H1 (cell line): ENCODE data around the gene DCP1B. TPM values are rescaled to one million over a fixed set of nuclear protein-coding genes. Genes with fewer than 3 reads are reported as not detected.

Experiments
- CTCF ChIA-PET: fragments of 300-600 bp; sonication (Branson Sonifier 250); formaldehyde crosslinking; loops from one replicate; lab custom pipeline; 2021; ENCODE audit not compliant: partially characterized antibody; lab: Charles Lee
- POLR2A ChIA-PET: fragments of 300-600 bp; sonication (Branson Sonifier 250); formaldehyde crosslinking; loops from one replicate; lab custom pipeline; 2021; ENCODE audit warnings: inconsistent platforms; ENCODE audit not compliant: partially characterized antibody; lab: Charles Lee
- DNase-seq, 2 experiments: peaks; one replicate each; pipeline versions ENCODE4 v3.0.0 to v3.0.0-alpha.2; 2010 to 2022; ENCODE audit warnings: low spot score in 2 of 2, low read depth in 1 of 2, mixed read lengths in 1 of 2
- FAIRE-seq: peaks from 2 replicates; lab custom pipeline; 2011; peaks lifted over from hg19 to GRCh38; lab: Jason Lieb, UNC
- H2AFZ ChIP-seq: 2 replicates; pipeline ENCODE4 v1.8.1; 2012; ENCODE audit warnings: low read length, inconsistent platforms
- H2AK5ac ChIP-seq: 2 replicates; pipeline ENCODE4 v1.6.1; 2013; ENCODE audit warnings: low read depth, low read length
- H2BK120ac ChIP-seq: replicated peaks from 2 replicates; pipeline ENCODE3; 2013; ENCODE audit warnings: low read depth, low read length, inconsistent platforms
- H2BK12ac ChIP-seq: 2 replicates; pipeline ENCODE4 v1.6.1; 2013; ENCODE audit warnings: low read depth, low read length
- H2BK15ac ChIP-seq: 2 replicates; pipeline ENCODE4 v1.6.1; 2013; ENCODE audit warnings: low read length
- H2BK20ac ChIP-seq: 2 replicates; pipeline ENCODE4 v1.6.1; 2013; ENCODE audit warnings: low read length
- H2BK5ac ChIP-seq: 2 replicates; pipeline ENCODE4 v1.6.1; 2013; ENCODE audit warnings: low read depth, low read length
- H3K14ac ChIP-seq: 2 replicates; pipeline ENCODE4 v1.6.1; 2013; ENCODE audit warnings: inconsistent platforms; ENCODE audit not compliant: insufficient read length
- H3K18ac ChIP-seq: 2 replicates; pipeline ENCODE4 v1.6.1; 2013; ENCODE audit warnings: low read length; ENCODE audit errors: extremely low read depth
- H3K23ac ChIP-seq: 2 replicates; pipeline ENCODE4 v1.6.1; 2013; ENCODE audit warnings: inconsistent platforms; ENCODE audit not compliant: insufficient read length
- H3K23me2 ChIP-seq: 2 replicates; pipeline ENCODE4 v1.6.1; 2013; ENCODE audit warnings: low read depth, low read length
- H3K27ac ChIP-seq: 2 replicates; pipeline ENCODE4 v1.6.1; 2011; ENCODE audit warnings: low read depth, low read length, inconsistent platforms
- H3K27me3 ChIP-seq, 4 experiments: replicated peaks in 1 of 4; 1 replicate in 1 of 4; 2 replicates in 3 of 4; pipeline versions ENCODE4 v1.6.1 to v1.8.1; 2011 to 2013; ENCODE audit warnings: low read length in 3 of 4, mild to moderate bottlenecking in 3 of 4, inconsistent platforms in 2 of 4, mixed read lengths in 2 of 4, moderate library complexity in 1 of 4; ENCODE audit not compliant: control insufficient read depth in 3 of 4, insufficient read depth in 3 of 4; ENCODE audit errors: extremely low read depth in 1 of 4
- H3K36me3 ChIP-seq, 4 experiments: 2 replicates each; pipeline versions ENCODE4 v1.6.1 to v1.8.1; 2011 to 2013; ENCODE audit warnings: mild to moderate bottlenecking in 4 of 4, low read length in 3 of 4, moderate library complexity in 2 of 4, control low read depth in 1 of 4, inconsistent platforms in 1 of 4; ENCODE audit not compliant: insufficient read depth in 4 of 4, control insufficient read depth in 2 of 4
- H3K4ac ChIP-seq: replicated peaks from 2 replicates; pipeline ENCODE3; 2013; ENCODE audit warnings: low read length, low read depth, mixed read lengths, inconsistent platforms; ENCODE audit not compliant: insufficient read length
- H3K4me1 ChIP-seq, 4 experiments: replicated peaks in 1 of 4; 1 replicate in 1 of 4; 2 replicates in 3 of 4; pipeline versions ENCODE4 v1.6.1 to v1.8.1; 2011 to 2013; ENCODE audit warnings: low read length in 3 of 4, inconsistent platforms in 2 of 4, mixed read lengths in 1 of 4; ENCODE audit not compliant: insufficient read depth in 4 of 4, control insufficient read depth in 3 of 4
- H3K4me2 ChIP-seq, 2 experiments: 2 replicates each; pipeline versions ENCODE4 v1.6.1 to v1.8.1; 2011 to 2013; ENCODE audit warnings: low read depth in 2 of 2, low read length in 2 of 2, control low read depth in 1 of 2, inconsistent platforms in 1 of 2, mild to moderate bottlenecking in 1 of 2; ENCODE audit not compliant: insufficient read depth in 1 of 2
- H3K4me3 ChIP-seq, 4 experiments: fragments of 200-600, 300-600 bp in 1 of 4; sonication (generic), shearing (Covaris generic), sonication (Bioruptor Twin) in 1 of 4; 2 replicates each; pipeline versions ENCODE4 v1.5.1 to v1.8.1; 2011 to 2016; ENCODE audit warnings: low read length in 4 of 4, low read depth in 3 of 4, control low read depth in 2 of 4, inconsistent platforms in 2 of 4, mild to moderate bottlenecking in 2 of 4, mixed read lengths in 1 of 4, moderate library complexity in 1 of 4; ENCODE audit not compliant: insufficient read depth in 2 of 4; ENCODE audit errors: extremely low read depth in 1 of 4
- H3K56ac ChIP-seq: replicated peaks from 2 replicates; pipeline ENCODE3; 2013; ENCODE audit warnings: low read depth, mild to moderate bottlenecking, mixed read lengths, low read length, inconsistent platforms; ENCODE audit not compliant: insufficient read length
- H3K79me1 ChIP-seq: 2 replicates; pipeline ENCODE4 v1.6.1; 2013; ENCODE audit warnings: low read depth, low read length, control low read depth
- H3K79me2 ChIP-seq, 2 experiments: 2 replicates each; pipeline versions ENCODE4 v1.6.1 to v1.8.1; 2012 to 2013; ENCODE audit warnings: low read length in 2 of 2, mild to moderate bottlenecking in 2 of 2, inconsistent platforms in 1 of 2; ENCODE audit not compliant: insufficient read depth in 2 of 2, control insufficient read depth in 1 of 2
- H3K9ac ChIP-seq, 4 experiments: replicated peaks in 1 of 4; 1 replicate in 1 of 4; 2 replicates in 3 of 4; pipeline versions ENCODE4 v1.6.1 to v1.8.1; 2011 to 2013; ENCODE audit warnings: low read depth in 3 of 4, low read length in 3 of 4, control low read depth in 2 of 4, mild to moderate bottlenecking in 2 of 4, moderate library complexity in 2 of 4, inconsistent platforms in 1 of 4; ENCODE audit errors: extremely low read depth in 1 of 4
- H3K9me3 ChIP-seq, 2 experiments: 2 replicates each; pipeline versions ENCODE4 v1.6.1 to v1.8.1; 2012 to 2013; ENCODE audit warnings: mild to moderate bottlenecking in 2 of 2, moderate library complexity in 2 of 2, control low read depth in 1 of 2, inconsistent platforms in 1 of 2, low read depth in 1 of 2, low read length in 1 of 2, mixed read lengths in 1 of 2; ENCODE audit not compliant: insufficient read depth in 2 of 2
- H4K20me1 ChIP-seq, 2 experiments: replicated peaks in 1 of 2; 2 replicates each; pipeline versions ENCODE3 to v1.8.1; 2011 to 2013; ENCODE audit warnings: inconsistent platforms in 2 of 2, low read length in 2 of 2, mild to moderate bottlenecking in 1 of 2; ENCODE audit not compliant: insufficient read depth in 2 of 2, control insufficient read depth in 1 of 2
- H4K5ac ChIP-seq: 2 replicates; pipeline ENCODE4 v1.6.1; 2013; ENCODE audit warnings: low read length, low read depth, mixed read lengths, inconsistent platforms; ENCODE audit not compliant: insufficient read length
- H4K8ac ChIP-seq: 2 replicates; pipeline ENCODE4 v1.8.0; 2013; ENCODE audit warnings: mild to moderate bottlenecking, moderate library complexity, low read length, inconsistent platforms; ENCODE audit not compliant: insufficient read depth; ENCODE audit errors: extremely low read depth
- H4K91ac ChIP-seq: replicated peaks from 2 replicates; pipeline ENCODE3; 2013; ENCODE audit warnings: low read length, mixed read lengths, inconsistent platforms; ENCODE audit not compliant: insufficient read length
- CTCF ChIP-seq, 3 experiments: IDR thresholded peaks; 1 replicate in 2 of 3; 2 replicates in 1 of 3; pipeline versions ENCODE4 v1.5.1 to v1.6.1; 2011; ENCODE audit warnings: low read length in 3 of 3, mild to moderate bottlenecking in 3 of 3, inconsistent platforms in 2 of 3, low read depth in 1 of 3, moderate library complexity in 1 of 3; ENCODE audit not compliant: insufficient read depth in 1 of 3; ENCODE audit errors: control extremely low read depth in 1 of 3
- FOSL1 ChIP-seq: IDR thresholded peaks from 2 replicates; pipeline ENCODE4 v1.6.1; 2011; ENCODE audit warnings: mild to moderate bottlenecking, low read depth, low read length, moderate library complexity; ENCODE audit not compliant: insufficient read depth
- HDAC2 ChIP-seq, 2 experiments: fragments of 300-600 bp in 1 of 2; sonication (generic) in 1 of 2; IDR thresholded peaks; 2 replicates each; pipeline ENCODE4 v1.6.1; 2011 to 2012; ENCODE audit warnings: low read depth in 2 of 2, low read length in 2 of 2, mild to moderate bottlenecking in 2 of 2, moderate library complexity in 2 of 2, borderline replicate concordance in 1 of 2, inconsistent platforms in 1 of 2
- HDAC6 ChIP-seq: IDR thresholded peaks from one replicate; pipeline ENCODE4 v1.7.1; 2012; ENCODE audit warnings: low read depth, mild to moderate bottlenecking, inconsistent platforms, low read length, moderate library complexity
- JUND ChIP-seq: IDR thresholded peaks from 2 replicates; pipeline ENCODE4 v1.6.1; 2011; ENCODE audit warnings: mild to moderate bottlenecking, improper control_type of control experiment, low read length
- POLR2AphosphoS5 ChIP-seq: IDR thresholded peaks from 2 replicates; pipeline ENCODE4 v1.6.1; 2011; ENCODE audit warnings: low read depth, low read length
- RAD21 ChIP-seq, 2 experiments: IDR thresholded peaks in 1 of 2; conservative IDR thresholded peaks in 1 of 2; 2 replicates each; pipeline ENCODE4 v1.6.1; 2011; ENCODE audit warnings: low read depth in 2 of 2, low read length in 2 of 2, improper control_type of control experiment in 1 of 2, inconsistent platforms in 1 of 2, mild to moderate bottlenecking in 1 of 2, moderate library complexity in 1 of 2
- SIX5 ChIP-seq: IDR thresholded peaks from 2 replicates; pipeline ENCODE4 v1.6.1; 2011; ENCODE audit warnings: mild to moderate bottlenecking, low read depth, low read length
- WGBS, 2 experiments: shearing (Covaris generic) in 1 of 2; methylation state at CpG; one replicate each; pipeline versions ENCODE4 v1.1.6 to v1.1.7; 2013 to 2015; ENCODE audit warnings: low lambda C conversion rate in 2 of 2, mixed read lengths in 2 of 2, inconsistent platforms in 1 of 2, low coverage in 1 of 2, missing lambda C conversion rate in 1 of 2; ENCODE audit not compliant: insufficient replicate concordance in 2 of 2, insufficient coverage in 1 of 2, insufficient read length in 1 of 2; ENCODE audit errors: extremely low coverage in 1 of 2, missing lambda C conversion rate in 1 of 2; 5-methylcytosine and 5-hydroxymethylcytosine counted together
- polyA plus RNA-seq, 7 experiments: library from polyadenylated mRNA; depleted of rRNA in 3 of 7; stranded (reverse) in 5 of 7; unstranded in 2 of 7; fragments of >200 nt in 5 of 7; fragments of 200-250 nt in 2 of 7; gene quantifications; 1 replicate in 5 of 7; 2 replicates in 1 of 7; 4 replicates in 1 of 7; pipeline versions ENCODE4 v1.2.1 to v1.2.3, GENCODE V29; 2011 to 2013; ENCODE audit warnings: missing spikeins in 2 of 7, mixed read lengths in 2 of 7
- total RNA-seq: library from RNA; stranded (reverse); fragmentation: NEBNext Ultra II Directional; extraction: Animal tissue kit (Norgen Biotek cat#: 25700); gene quantifications from 2 replicates; pipeline ENCODE4 v1.2.1, GENCODE V29; 2021
- TF ChIP-seq, protein P1 (sequence below): IDR thresholded peaks from 2 replicates; pipeline ENCODE4 v1.6.1; 2012; ENCODE audit warnings: inconsistent platforms

Gene DCP1B
- total and polyA plus RNA-seq, 2 of the 8 experiments (the other 6 are each of a cell fraction or from before 2014, with no cell fraction given) = 14.8 to 29.0 TPM

GRCh38 chr12:2009623-2010022, 5.4 kb upstream of the DCP1B start:
- H3K79me2 ChIP-seq = no peaks in the 10 kb centered on the region
- H3K23ac ChIP-seq = no peak overlapping the region
- H3K23me2 ChIP-seq = no peaks in the 10 kb centered on the region
- H2BK20ac ChIP-seq = peak overlapping the region; percentile 26; the same call in 1 of the 2 replicates
- no peaks in the 10 kb centered on the region for H3K27me3 ChIP-seq
- H3K36me3 ChIP-seq = no peaks in the 10 kb centered on the region
- H3K4ac ChIP-seq = no peak overlapping the region
- peaks cover 0 to 5% (median 3%) of the 10 kb centered on the region in 4 experiments; a peak in 5 of 7 replicates for H3K4me1 ChIP-seq
- H3K27ac ChIP-seq = no peak overlapping the region
- H2BK120ac ChIP-seq = no peak overlapping the region
- H4K91ac ChIP-seq = no peak overlapping the region
- H2AFZ ChIP-seq = peak overlapping the region; percentile 64; the same call in 1 of the 2 replicates
- no peak overlapping the region for H2AK5ac ChIP-seq
- DNase-seq = no peak
- no peak overlapping the region for H3K14ac ChIP-seq
- H3K9me3 ChIP-seq = no peaks in the 10 kb centered on the region
- no peak overlapping the region for H3K56ac ChIP-seq
- no peak overlapping the region for H2BK12ac ChIP-seq
- H3K18ac ChIP-seq = no peak overlapping the region
- no peak overlapping the region for H4K8ac ChIP-seq
- peak overlapping the region in 1 of 2 experiments; percentile 24; a peak in 1 of 4 replicates for H3K4me2 ChIP-seq
- no peaks in the 10 kb centered on the region for H4K20me1 ChIP-seq
- H3K79me1 ChIP-seq = no peaks in the 10 kb centered on the region
- no peak overlapping the region; the same call in 1 of the 2 replicates for H2BK15ac ChIP-seq
- ChIA-PET CTCF (interaction anchor here (0.8 to 6.5 kb wide), 10 partner anchors 8 to 218 kb away, joined by 3 to 43 read pairs (median 4); no protein-coding TSS in a partner anchor), POLR2A (interaction anchor here (1.2 kb wide), 1 partner anchor 24 kb away, joined by 3 read pairs; no protein-coding TSS in a partner anchor)
- WGBS, 2 experiments = 60% methylated on average over 1 of the region's 1 CpG; no CpG with 5 or more reads in 1 of the 2 experiments
- peak; percentile 52 for FAIRE-seq
- H3K4me3 ChIP-seq = no peak overlapping the region
- no peak overlapping the region for H3K9ac ChIP-seq
- no peak overlapping the region for H2BK5ac ChIP-seq
- no peak overlapping the region for H4K5ac ChIP-seq
- TF ChIP-seq RAD21 (IDR thresholded peaks at IDR 0.05 in 1 of 2, conservative IDR thresholded peaks at IDR 0.05 in 1 of 2; ENCODE audit: low read depth in 2 of 2, low read length in 2 of 2) = peak in 1 of 2 experiments; percentile 27; a peak in 2 of 4 replicates
- no peak for TF ChIP-seq JUND
- no peak for TF ChIP-seq HDAC6
- no peak for TF ChIP-seq FOSL1
- peak in 1 of 3 experiments; percentile 60; a peak in 2 of 4 replicates for TF ChIP-seq CTCF (IDR thresholded peaks at IDR 0.05; ENCODE audit: control extremely low read depth in 1 of 3, insufficient read depth in 1 of 3, low read depth in 1 of 3, low read length in 3 of 3)
- no peak for TF ChIP-seq HDAC2 (IDR thresholded peaks at IDR 0.05; ENCODE audit: borderline replicate concordance in 1 of 2, low read depth in 2 of 2, low read length in 2 of 2)
- TF ChIP-seq SIX5 = no peak
- TF ChIP-seq, protein P1, sequence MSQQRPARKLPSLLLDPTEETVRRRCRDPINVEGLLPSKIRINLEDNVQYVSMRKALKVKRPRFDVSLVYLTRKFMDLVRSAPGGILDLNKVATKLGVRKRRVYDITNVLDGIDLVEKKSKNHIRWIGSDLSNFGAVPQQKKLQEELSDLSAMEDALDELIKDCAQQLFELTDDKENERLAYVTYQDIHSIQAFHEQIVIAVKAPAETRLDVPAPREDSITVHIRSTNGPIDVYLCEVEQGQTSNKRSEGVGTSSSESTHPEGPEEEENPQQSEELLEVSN = no peak
- no peak for TF ChIP-seq POLR2AphosphoS5
